ENCODE data around the gene HDAC6.

GRCh38 chrX:48802905-48803200 lies 986 bp downstream of the HDAC6 start:
- TF ChIP-seq POLR2A (IDR thresholded peaks at IDR 0.05; ENCODE audit: low read depth, low read length), result no peak
- no peak for TF ChIP-seq CTCF (IDR thresholded peaks at IDR 0.05; ENCODE audit: extremely low read depth in 1 of 2, insufficient read depth in 1 of 2, low read depth in 1 of 2, low read length in 2 of 2)
- TF ChIP-seq POLR2AphosphoS5 (IDR thresholded peaks at IDR 0.05; ENCODE audit: insufficient read depth, low read depth, low read length), result no peak
- no peak for TF ChIP-seq EZH2 (IDR thresholded peaks at IDR 0.05; ENCODE audit: borderline replicate concordance, low read depth, low read length, severe bottlenecking)
- TF ChIP-seq FOS (IDR thresholded peaks at IDR 0.05; ENCODE audit: borderline replicate concordance, insufficient read depth, low read length), result no peak
- no peak for TF ChIP-seq MYC (IDR thresholded peaks at IDR 0.05; ENCODE audit: low read depth, low read length)
- TF ChIP-seq GATA2 (IDR thresholded peaks at IDR 0.05; ENCODE audit: insufficient read depth, insufficient read length, low read depth, low read length), result no peak
- no peak for TF ChIP-seq MAX (IDR thresholded peaks at IDR 0.05; ENCODE audit: insufficient read depth, insufficient read length)
- no peak for TF ChIP-seq JUN (IDR thresholded peaks at IDR 0.05; ENCODE audit: borderline replicate concordance, insufficient read depth, insufficient read length, low read depth)
